ENCODE results near the gene ALK.

ALK gene

DNA sequence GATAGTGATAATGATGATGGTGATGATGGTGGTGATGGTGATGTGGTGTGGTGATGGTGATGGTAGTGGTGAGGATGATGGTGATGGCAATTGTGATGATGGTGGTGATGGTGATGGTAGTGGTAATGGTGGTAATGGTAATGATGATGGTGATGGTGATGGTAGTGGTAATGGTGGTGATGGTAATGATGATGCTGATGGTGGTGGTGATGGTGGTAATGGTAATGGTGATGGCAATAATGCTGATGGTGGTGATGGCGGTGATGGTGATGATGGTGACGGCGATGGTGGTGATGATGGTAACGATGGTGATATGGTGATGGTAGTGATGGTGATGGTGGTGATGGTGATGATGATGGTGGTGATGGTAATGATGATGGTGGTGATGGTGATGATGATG is 45.0 kb downstream of the ALK start:
- Histone ChIP-seq H3K9ac (ENCODE audit: low read length) (no peak overlapping the region), H3K4me3 (ENCODE audit: low read length) (no peak overlapping the region), H3K36me3 (replicated peaks; ENCODE audit: low read depth, low read length) (no peaks in the 10 kb centered on the region), H3K4me1 (ENCODE audit: low read length) (no peaks in the 10 kb centered on the region), H2AFZ (ENCODE audit: low read depth, low read length) (no peak overlapping the region), H3K9me3 (ENCODE audit: insufficient read depth, low read length) (no peaks in the 10 kb centered on the region), H3K79me2 (ENCODE audit: low read length) (no peaks in the 10 kb centered on the region), H3K27ac (ENCODE audit: low read length) (no peak overlapping the region), H3K4me2 (ENCODE audit: low read length) (no peak overlapping the region), H4K20me1 (ENCODE audit: insufficient read depth, low read length) (no peaks in the 10 kb centered on the region), H3K27me3 (ENCODE audit: low read depth, low read length) (peaks cover 36% of the 10 kb centered on the region)
- TF ChIP-seq, protein P1, sequence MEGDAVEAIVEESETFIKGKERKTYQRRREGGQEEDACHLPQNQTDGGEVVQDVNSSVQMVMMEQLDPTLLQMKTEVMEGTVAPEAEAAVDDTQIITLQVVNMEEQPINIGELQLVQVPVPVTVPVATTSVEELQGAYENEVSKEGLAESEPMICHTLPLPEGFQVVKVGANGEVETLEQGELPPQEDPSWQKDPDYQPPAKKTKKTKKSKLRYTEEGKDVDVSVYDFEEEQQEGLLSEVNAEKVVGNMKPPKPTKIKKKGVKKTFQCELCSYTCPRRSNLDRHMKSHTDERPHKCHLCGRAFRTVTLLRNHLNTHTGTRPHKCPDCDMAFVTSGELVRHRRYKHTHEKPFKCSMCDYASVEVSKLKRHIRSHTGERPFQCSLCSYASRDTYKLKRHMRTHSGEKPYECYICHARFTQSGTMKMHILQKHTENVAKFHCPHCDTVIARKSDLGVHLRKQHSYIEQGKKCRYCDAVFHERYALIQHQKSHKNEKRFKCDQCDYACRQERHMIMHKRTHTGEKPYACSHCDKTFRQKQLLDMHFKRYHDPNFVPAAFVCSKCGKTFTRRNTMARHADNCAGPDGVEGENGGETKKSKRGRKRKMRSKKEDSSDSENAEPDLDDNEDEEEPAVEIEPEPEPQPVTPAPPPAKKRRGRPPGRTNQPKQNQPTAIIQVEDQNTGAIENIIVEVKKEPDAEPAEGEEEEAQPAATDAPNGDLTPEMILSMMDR (IDR thresholded peaks at IDR 0.05; ENCODE audit: low read depth, low read length) = no peak
- no peak for TF ChIP-seq EZH2phosphoT487 (IDR thresholded peaks at IDR 0.05; ENCODE audit: low read depth)

DNA sequence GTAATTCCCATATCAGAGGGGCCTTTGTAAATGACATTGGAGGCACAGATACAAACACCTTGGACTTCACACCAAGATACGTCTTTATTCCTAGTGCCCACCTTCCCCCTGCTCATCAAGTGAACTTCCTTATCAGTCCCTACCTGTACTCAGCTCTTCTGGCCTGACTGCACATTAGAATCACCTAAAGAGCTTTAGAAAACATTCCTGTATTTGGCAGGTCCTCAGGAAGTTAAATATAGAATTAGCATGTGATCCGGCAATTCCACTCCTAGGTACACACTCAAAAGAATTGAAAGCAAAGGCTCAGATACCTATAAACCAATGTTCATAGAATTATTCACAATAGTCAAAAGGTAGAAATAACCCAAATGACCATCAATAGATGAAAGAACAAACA is 46.6 kb downstream of the ALK start:
- Histone ChIP-seq H3K4me2 (ENCODE audit: low read length) (no peak overlapping the region), H4K20me1 (ENCODE audit: insufficient read depth, low read length) (no peaks in the 10 kb centered on the region), H3K4me3 (ENCODE audit: low read length) (no peak overlapping the region), H3K9me3 (ENCODE audit: insufficient read depth, low read length) (no peaks in the 10 kb centered on the region), H3K36me3 (replicated peaks; ENCODE audit: low read depth, low read length) (no peaks in the 10 kb centered on the region), H3K27me3 (ENCODE audit: low read depth, low read length) (peaks cover 28% of the 10 kb centered on the region), H3K79me2 (ENCODE audit: low read length) (no peaks in the 10 kb centered on the region), H3K4me1 (ENCODE audit: low read length) (no peaks in the 10 kb centered on the region), H3K27ac (ENCODE audit: low read length) (no peak overlapping the region), H3K9ac (ENCODE audit: low read length) (no peak overlapping the region), H2AFZ (ENCODE audit: low read depth, low read length) (no peak overlapping the region)
- TF ChIP-seq EZH2phosphoT487 (IDR thresholded peaks at IDR 0.05; ENCODE audit: low read depth) = no peak
- TF ChIP-seq, protein P1 (IDR thresholded peaks at IDR 0.05; ENCODE audit: low read depth, low read length) = no peak

DNA sequence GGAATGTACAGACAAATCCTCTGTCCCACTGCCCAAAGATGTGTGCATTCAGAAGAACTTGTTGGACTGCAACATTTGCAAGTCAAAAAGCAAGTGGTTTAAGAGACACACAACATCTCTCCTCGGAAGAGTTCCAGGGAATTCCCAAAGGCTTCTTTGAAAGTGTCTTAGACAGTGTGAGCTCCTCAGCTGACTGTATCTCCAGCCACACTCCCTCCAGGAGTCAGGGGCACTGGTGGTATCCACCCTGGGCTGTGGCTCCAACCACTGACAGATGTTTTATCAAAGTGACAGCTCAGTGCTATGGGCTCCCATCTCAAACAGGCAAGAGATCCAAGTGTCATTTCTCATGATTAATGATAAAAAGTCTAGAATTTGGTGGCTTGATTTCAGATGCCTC is 48.5 kb downstream of the ALK start:
- no peaks in the 10 kb centered on the region for H3K36me3 ChIP-seq (replicated peaks; ENCODE audit: low read depth, low read length)
- no peaks in the 10 kb centered on the region for H4K20me1 ChIP-seq (ENCODE audit: insufficient read depth, low read length)
- peaks cover 22% of the 10 kb centered on the region; the same call in 1 of the 2 replicates for H3K27me3 ChIP-seq (ENCODE audit: low read depth, low read length)
- TF ChIP-seq, protein P1 (IDR thresholded peaks at IDR 0.05; ENCODE audit: low read depth, low read length) = no peak
- no peak for TF ChIP-seq EZH2phosphoT487 (IDR thresholded peaks at IDR 0.05; ENCODE audit: low read depth)
- H3K27ac ChIP-seq (ENCODE audit: low read length) = no peak overlapping the region
- H2AFZ ChIP-seq (ENCODE audit: low read depth, low read length) = no peak overlapping the region
- no peaks in the 10 kb centered on the region for H3K4me1 ChIP-seq (ENCODE audit: low read length)
- no peak overlapping the region for H3K4me2 ChIP-seq (ENCODE audit: low read length)
- no peak overlapping the region for H3K4me3 ChIP-seq (ENCODE audit: low read length)
- no peaks in the 10 kb centered on the region for H3K9me3 ChIP-seq (ENCODE audit: insufficient read depth, low read length)
- no peaks in the 10 kb centered on the region for H3K79me2 ChIP-seq (ENCODE audit: low read length)
- no peak overlapping the region for H3K9ac ChIP-seq (ENCODE audit: low read length)

DNA sequence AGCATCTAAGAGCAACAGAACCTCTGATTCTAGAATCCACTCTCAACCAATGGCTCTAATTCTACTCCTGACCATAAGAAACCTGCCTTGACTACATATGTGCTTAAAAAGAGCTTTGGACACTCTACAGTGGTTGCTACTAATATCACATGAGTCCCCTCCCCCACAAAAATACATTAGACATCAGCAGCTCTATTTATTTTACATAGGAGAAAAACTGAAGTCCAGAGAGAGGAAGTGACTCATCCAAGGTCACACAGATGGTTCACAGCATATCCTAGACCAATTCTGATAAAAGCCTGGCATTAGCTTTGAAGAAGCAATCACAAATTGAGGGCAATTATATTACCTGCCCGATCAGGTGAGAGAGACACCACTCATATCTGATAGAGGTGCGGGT is 49.8 kb downstream of the ALK start:
- no peaks in the 10 kb centered on the region for H3K79me2 ChIP-seq (ENCODE audit: low read length)
- no peaks in the 10 kb centered on the region for H3K36me3 ChIP-seq (replicated peaks; ENCODE audit: low read depth, low read length)
- peaks cover 27% of the 10 kb centered on the region; the same call in 1 of the 2 replicates for H3K27me3 ChIP-seq (ENCODE audit: low read depth, low read length)
- H3K9ac ChIP-seq (ENCODE audit: low read length) = no peak overlapping the region
- H3K4me3 ChIP-seq (ENCODE audit: low read length) = no peak overlapping the region
- H3K4me2 ChIP-seq (ENCODE audit: low read length) = no peak overlapping the region
- H4K20me1 ChIP-seq (ENCODE audit: insufficient read depth, low read length) = no peaks in the 10 kb centered on the region
- H3K4me1 ChIP-seq (ENCODE audit: low read length) = no peaks in the 10 kb centered on the region
- no peak for TF ChIP-seq EZH2phosphoT487 (IDR thresholded peaks at IDR 0.05; ENCODE audit: low read depth)
- TF ChIP-seq, protein P1 (IDR thresholded peaks at IDR 0.05; ENCODE audit: low read depth, low read length) = no peak
- no peaks in the 10 kb centered on the region for H3K9me3 ChIP-seq (ENCODE audit: insufficient read depth, low read length)
- no peak overlapping the region for H3K27ac ChIP-seq (ENCODE audit: low read length)
- no peak overlapping the region for H2AFZ ChIP-seq (ENCODE audit: low read depth, low read length)
